Activated T-helper 1 cell treated with anti-CD3 and anti-CD28 coated beads, Interleukin-2, amount 50 U/mL, for 16 hours (primary cell): ENCODE results near the gene BLOC1S4.
A peak's percentile ranks its signal among the peaks of the same experiment; 100 is the strongest.
"Not testable (repeated sequence)": the region's sequence is repeated elsewhere in the genome, so short reads cannot be mapped to it uniquely, and the experiment has no call there.

ENCODE experiments used
- DNase-seq, 2 donors: peaks; one replicate each; pipeline ENCODE4 v3.0.0-alpha.2; 2020; ENCODE audit warnings: low read depth in 1 of 2, low spot score in 1 of 2

BLOC1S4 gene

DNA sequence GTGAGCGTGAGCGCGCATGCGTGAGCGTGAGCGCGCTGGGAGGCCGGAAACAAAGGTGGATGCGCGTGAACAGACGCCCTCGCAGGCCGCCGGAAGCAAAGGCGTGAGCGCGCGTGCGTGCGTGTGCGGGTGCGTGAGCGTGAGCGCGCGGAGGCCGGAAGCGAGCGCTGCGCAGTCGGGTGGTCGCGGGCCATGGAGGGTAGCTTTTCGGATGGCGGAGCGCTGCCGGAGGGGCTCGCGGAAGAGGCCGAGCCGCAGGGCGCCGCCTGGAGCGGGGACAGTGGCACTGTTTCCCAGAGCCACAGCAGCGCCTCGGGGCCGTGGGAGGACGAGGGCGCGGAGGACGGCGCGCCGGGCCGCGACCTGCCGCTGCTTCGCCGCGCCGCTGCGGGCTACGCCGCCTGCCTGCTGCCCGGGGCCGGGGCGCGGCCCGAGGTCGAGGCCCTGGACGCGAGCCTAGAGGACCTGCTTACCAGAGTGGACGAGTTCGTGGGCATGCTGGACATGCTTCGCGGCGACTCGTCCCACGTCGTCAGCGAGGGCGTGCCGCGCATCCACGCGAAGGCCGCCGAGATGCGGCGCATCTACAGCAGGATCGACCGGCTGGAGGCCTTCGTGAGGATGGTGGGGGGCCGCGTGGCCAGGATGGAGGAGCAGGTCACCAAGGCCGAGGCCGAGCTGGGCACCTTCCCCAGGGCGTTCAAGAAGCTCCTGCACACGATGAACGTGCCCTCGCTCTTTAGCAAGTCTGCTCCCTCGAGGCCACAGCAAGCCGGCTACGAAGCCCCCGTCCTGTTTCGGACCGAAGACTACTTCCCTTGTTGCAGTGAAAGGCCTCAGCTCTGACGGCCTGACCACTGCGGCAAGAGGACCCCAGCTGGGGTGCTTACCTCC, at the start of gene BLOC1S4:
BLOC1S4 (plus strand) TSS at position 157 of the 894 bp plus-strand sequence; CDS start at position 193, 36 bp downstream.
- peak; percentile 72 to 83 for DNase-seq

GRCh38 chr4:6668391-6668790, 47.6 kb upstream of the BLOC1S4 start:
- no peak for DNase-seq

GRCh38 chr4:6671648-6672047, 44.3 kb upstream of the BLOC1S4 start:
- DNase-seq = no peak

GRCh38 chr4:6672131-6672530, 43.8 kb upstream of the BLOC1S4 start:
- no peak for DNase-seq

- not testable (repeated sequence) for DNase-seq
These were observed 43.3 kb upstream of the BLOC1S4 start for GRCh38 chr4:6672541-6673190.

GRCh38 chr4:6673191-6673659, 42.7 kb upstream of the BLOC1S4 start:
- DNase-seq = not testable (repeated sequence)

- peak; percentile 86 to 89 for DNase-seq
These were observed 42.1 kb upstream of the BLOC1S4 start for GRCh38 chr4:6673660-6674499.

- DNase-seq = peak; percentile 24 to 38
These were observed 41.3 kb upstream of the BLOC1S4 start for GRCh38 chr4:6674500-6675149.

- DNase-seq = no peak
These were observed 39.0 kb upstream of the BLOC1S4 start for GRCh38 chr4:6676722-6677558.

GRCh38 chr4:6680372-6681034, 35.5 kb upstream of the BLOC1S4 start:
- no peak for DNase-seq

- no peak for DNase-seq
These were observed 34.8 kb upstream of the BLOC1S4 start for GRCh38 chr4:6681191-6681590.

DNA sequence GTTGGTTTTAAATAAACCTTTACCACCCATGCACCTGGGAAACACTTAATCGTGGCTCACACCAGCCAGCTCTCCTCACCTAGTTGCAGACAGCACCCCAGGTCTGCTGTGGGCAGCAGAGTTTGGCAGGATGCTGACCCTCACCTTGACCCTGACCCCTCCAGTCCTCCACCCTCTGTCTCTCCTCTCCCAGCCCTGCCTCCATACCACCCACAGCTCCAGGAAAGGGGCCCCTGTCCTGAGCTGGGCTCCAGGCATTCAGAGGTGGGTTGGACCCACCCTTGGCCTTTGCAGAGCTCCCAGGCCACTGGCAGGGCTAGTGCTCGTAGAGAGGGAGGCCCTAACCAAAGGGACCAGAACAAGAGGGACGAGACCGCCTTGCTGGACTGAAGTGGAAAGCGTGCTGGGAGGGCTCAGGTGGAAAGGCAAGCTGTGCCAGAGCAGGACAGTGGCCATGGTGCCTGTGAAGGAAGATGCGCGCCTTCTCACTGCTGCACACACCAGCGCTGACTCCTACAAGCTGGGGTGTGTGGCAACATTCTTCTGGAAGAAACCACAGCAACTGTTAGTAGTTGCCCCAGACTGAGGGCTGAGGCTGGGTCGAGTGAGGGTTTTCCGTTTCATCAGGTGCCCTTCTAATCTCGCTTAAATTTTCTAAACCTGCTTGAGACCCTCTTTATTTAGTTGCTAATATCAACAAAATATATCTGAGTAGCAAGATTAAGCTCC, 32.9 kb upstream of the BLOC1S4 start:
- DNase-seq = no peak

- no peak for DNase-seq
These were observed 31.3 kb upstream of the BLOC1S4 start for GRCh38 chr4:6684656-6685055.

DNA sequence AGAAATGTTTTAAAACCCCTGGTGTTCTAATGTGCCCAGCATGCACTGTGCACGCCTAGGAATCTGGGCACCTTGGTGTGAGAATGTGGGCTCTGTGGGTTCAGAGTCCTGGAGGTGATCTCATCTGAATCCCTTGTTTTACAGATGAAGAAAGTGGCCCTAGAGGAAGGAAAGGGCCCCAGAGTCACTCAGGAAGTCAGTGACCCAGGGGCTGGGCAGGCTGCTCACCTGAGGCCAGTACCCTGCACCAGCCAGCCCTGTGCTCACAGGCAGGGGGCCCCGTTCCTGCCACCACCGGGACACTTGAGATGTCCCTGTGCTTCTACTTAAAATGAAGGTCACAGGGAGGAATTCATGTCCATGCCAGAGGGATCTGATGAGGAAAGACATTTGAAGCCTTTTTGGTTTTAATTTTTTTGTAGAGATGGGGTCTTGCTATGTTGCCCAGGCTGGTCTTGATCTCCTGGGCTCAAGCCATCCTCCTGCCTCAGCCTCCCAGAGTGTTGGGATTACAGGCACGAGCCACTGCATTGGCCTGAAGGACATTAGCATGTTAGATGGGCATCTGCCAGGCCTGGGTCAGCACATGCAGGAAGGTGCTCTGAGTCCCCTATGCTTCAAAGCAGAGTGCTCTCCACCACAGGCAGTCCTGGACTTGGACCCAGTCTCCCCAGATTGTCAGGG, 29.7 kb upstream of the BLOC1S4 start:
- no peak for DNase-seq

DNA sequence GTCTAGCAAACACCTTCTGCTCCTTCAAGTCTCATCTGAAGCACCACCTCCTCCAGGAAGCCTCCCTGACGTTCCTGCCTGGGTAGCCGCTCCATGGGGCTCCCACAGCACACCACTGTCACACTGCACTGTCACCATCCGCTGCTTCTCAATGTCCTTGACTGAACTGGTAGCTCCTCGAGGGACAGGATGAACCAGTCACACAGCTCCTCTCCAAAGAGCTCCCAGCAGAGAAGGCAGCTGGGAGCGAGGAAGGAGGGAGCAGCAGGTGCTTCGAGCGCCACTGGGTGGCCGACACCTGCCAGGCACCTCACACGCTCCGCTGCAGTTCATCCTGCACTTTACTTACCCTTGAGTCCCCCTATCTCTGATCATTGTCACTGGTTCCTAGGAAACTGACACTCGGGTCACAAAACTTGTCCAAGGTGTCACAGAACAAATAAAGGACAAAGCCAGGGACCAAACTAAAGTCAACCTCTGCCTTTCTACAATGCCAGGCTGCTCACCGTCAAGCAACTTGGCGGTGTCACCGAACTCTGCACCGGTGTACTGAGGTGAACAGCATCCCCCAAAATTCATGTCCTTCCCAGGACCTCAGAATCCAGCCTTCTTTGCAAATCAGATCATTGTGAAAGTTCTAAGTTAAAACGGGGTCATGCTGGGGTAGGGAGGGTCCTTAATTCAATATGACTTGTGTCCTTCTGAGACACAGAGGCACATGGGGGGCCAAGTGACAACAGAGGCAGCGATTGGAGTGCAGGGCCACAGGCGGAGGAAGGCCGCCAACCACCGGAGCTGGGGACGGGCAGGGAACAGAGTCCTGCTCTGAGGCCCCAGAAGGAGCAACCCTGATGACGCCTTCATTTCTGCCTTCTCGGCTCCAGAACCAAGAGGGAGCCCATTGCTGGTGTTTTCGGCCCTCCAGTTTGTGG, 27.8 kb upstream of the BLOC1S4 start:
- DNase-seq = no peak

DNA sequence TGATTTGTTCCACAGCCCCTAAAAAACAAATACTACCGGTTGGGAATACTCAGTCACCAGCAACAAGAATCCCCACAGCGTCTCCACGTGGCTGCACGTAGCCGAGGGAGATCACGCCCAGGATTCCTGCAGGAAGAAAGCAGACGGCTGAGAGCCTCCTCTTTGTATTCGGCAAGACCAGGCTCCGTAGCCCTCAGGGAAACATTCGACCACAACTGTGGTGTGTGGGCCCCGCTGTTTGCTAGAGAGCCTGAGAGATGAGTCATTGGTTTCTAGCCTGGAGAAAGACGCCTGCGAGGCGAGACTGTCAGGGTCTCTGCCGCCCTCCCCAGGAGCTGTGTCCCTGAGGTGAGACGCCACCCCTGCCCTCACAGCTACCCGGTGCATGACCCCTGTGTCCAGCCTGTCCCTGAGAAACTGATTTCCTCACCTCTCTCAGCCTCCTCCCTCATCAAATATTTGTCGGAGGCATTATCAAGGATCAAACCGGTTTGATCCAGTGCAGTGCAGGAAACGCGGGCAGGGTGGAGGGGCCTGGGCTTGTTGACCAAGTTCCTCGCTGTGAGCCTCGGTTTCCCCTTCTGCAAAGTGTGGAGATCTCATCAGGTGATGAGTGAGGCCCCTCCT, 27.0 kb upstream of the BLOC1S4 start:
- peak; percentile 54 to 65 for DNase-seq
